Measurements from ENCODE around the gene ZNF654. TPM values are rescaled to one million over a fixed set of nuclear protein-coding genes. Genes with fewer than 3 reads are reported as not detected.

The ZNF654 gene
- total and polyA plus RNA-seq, 2 donors (not counting 1 experiment from before 2014, with no cell fraction given): 4.0 to 19.5 TPM

- Histone ChIP-seq H3K9me3 (ENCODE audit: control extremely low read depth in 1 of 3, control insufficient read depth in 2 of 3, insufficient read depth in 1 of 3, low read length in 2 of 3) (no peaks in the 10 kb centered on the region), H3K27me3 (replicated peaks in 1 of 4; ENCODE audit: control extremely low read depth in 1 of 4, control insufficient read depth in 3 of 4, insufficient read depth in 4 of 4, low read length in 3 of 4) (no peaks in the 10 kb centered on the region), H3K79me2 (ENCODE audit: control insufficient read depth, insufficient read depth, low read length) (no peaks in the 10 kb centered on the region), H3K36me3 (replicated peaks in 1 of 2; ENCODE audit: control extremely low read depth in 1 of 2, control insufficient read depth in 1 of 2, extremely low read depth in 1 of 2, insufficient read depth in 2 of 2, low read length in 1 of 2) (no peaks in the 10 kb centered on the region), H3K9ac (ENCODE audit: low read length) (no peak overlapping the region), H3K4me2 (replicated peaks; ENCODE audit: low read depth, low read length, poor library complexity, severe bottlenecking) (no peak overlapping the region), H3K4me1 (ENCODE audit: control insufficient read depth in 2 of 2, insufficient read depth in 2 of 2, low read length in 2 of 2) (no peaks in the 10 kb centered on the region), H3K4me3 (ENCODE audit: control extremely low read depth in 1 of 5, extremely low read depth in 1 of 5, insufficient read depth in 1 of 5, low read depth in 2 of 5, low read length in 4 of 5) (no peak overlapping the region), H2AFZ (ENCODE audit: insufficient read depth, low read depth, low read length, poor library complexity, severe bottlenecking) (no peak overlapping the region), H3K27ac (ENCODE audit: low read length in 2 of 2) (no peak overlapping the region), H4K20me1 (ENCODE audit: control insufficient read depth, insufficient read depth, low read length, poor library complexity, severe bottlenecking) (no peaks in the 10 kb centered on the region)
- no peak for ATAC-seq (ENCODE audit: low read depth)
- no peak overlapping the region for H3K27ac Mint-ChIP-seq
- ChIA-PET CTCF (no interaction called here), POLR2A (no interaction called here)
- WGBS (ENCODE audit: insufficient coverage): 93% methylated on average over 3 of the region's 3 CpGs
- TF ChIP-seq EZH2 (IDR thresholded peaks at IDR 0.05; ENCODE audit: borderline replicate concordance, insufficient read depth, low read depth, low read length, poor library complexity, severe bottlenecking): no peak
- TF ChIP-seq, protein P1, sequence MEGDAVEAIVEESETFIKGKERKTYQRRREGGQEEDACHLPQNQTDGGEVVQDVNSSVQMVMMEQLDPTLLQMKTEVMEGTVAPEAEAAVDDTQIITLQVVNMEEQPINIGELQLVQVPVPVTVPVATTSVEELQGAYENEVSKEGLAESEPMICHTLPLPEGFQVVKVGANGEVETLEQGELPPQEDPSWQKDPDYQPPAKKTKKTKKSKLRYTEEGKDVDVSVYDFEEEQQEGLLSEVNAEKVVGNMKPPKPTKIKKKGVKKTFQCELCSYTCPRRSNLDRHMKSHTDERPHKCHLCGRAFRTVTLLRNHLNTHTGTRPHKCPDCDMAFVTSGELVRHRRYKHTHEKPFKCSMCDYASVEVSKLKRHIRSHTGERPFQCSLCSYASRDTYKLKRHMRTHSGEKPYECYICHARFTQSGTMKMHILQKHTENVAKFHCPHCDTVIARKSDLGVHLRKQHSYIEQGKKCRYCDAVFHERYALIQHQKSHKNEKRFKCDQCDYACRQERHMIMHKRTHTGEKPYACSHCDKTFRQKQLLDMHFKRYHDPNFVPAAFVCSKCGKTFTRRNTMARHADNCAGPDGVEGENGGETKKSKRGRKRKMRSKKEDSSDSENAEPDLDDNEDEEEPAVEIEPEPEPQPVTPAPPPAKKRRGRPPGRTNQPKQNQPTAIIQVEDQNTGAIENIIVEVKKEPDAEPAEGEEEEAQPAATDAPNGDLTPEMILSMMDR (IDR thresholded peaks at IDR 0.05): no peak
- H3K9me3 Mint-ChIP-seq (ENCODE audit: insufficient read depth): no peaks in the 10 kb centered on the region
- no peak for DNase-seq
- H3K4me3 Mint-ChIP-seq: no peak overlapping the region
- intact Hi-C loops (cut with micrococcal nuclease): no loop called here
- H3K27me3 Mint-ChIP-seq: no peaks in the 10 kb centered on the region
- H3K4me1 Mint-ChIP-seq: no peaks in the 10 kb centered on the region
These were observed 18.1 kb upstream of the ZNF654 start for GRCh38 chr3:88041005-88041404.

- TF ChIP-seq EZH2 (IDR thresholded peaks at IDR 0.05; ENCODE audit: borderline replicate concordance, insufficient read depth, low read depth, low read length, poor library complexity, severe bottlenecking): no peak
- TF ChIP-seq, protein P1 (IDR thresholded peaks at IDR 0.05): no peak
- Histone ChIP-seq H3K9me3 (ENCODE audit: control extremely low read depth in 1 of 3, control insufficient read depth in 2 of 3, insufficient read depth in 1 of 3, low read length in 2 of 3) (no peaks in the 10 kb centered on the region), H3K27me3 (replicated peaks in 1 of 4; ENCODE audit: control extremely low read depth in 1 of 4, control insufficient read depth in 3 of 4, insufficient read depth in 4 of 4, low read length in 3 of 4) (no peaks in the 10 kb centered on the region), H3K4me1 (ENCODE audit: control insufficient read depth in 2 of 2, insufficient read depth in 2 of 2, low read length in 2 of 2) (no peaks in the 10 kb centered on the region), H3K27ac (ENCODE audit: low read length in 2 of 2) (no peak overlapping the region), H3K9ac (ENCODE audit: low read length) (no peak overlapping the region), H2AFZ (ENCODE audit: insufficient read depth, low read depth, low read length, poor library complexity, severe bottlenecking) (no peak overlapping the region), H3K4me3 (ENCODE audit: control extremely low read depth in 1 of 5, extremely low read depth in 1 of 5, insufficient read depth in 1 of 5, low read depth in 2 of 5, low read length in 4 of 5) (no peak overlapping the region), H4K20me1 (ENCODE audit: control insufficient read depth, insufficient read depth, low read length, poor library complexity, severe bottlenecking) (no peaks in the 10 kb centered on the region), H3K36me3 (replicated peaks in 1 of 2; ENCODE audit: control extremely low read depth in 1 of 2, control insufficient read depth in 1 of 2, extremely low read depth in 1 of 2, insufficient read depth in 2 of 2, low read length in 1 of 2) (no peaks in the 10 kb centered on the region), H3K79me2 (ENCODE audit: control insufficient read depth, insufficient read depth, low read length) (no peaks in the 10 kb centered on the region), H3K4me2 (replicated peaks; ENCODE audit: low read depth, low read length, poor library complexity, severe bottlenecking) (no peak overlapping the region)
- Mint-ChIP-seq H3K4me1 (peaks cover 2% of the 10 kb centered on the region), H3K4me3 (no peak overlapping the region), H3K27me3 (no peaks in the 10 kb centered on the region), H3K9me3 (ENCODE audit: insufficient read depth) (no peaks in the 10 kb centered on the region), H3K27ac (no peak overlapping the region)
- WGBS (ENCODE audit: insufficient coverage): no CpG with 5 or more reads among the region's 1 CpG
- ChIA-PET POLR2A (interaction anchor here (0.6 kb wide), 1 partner anchor 37 kb away, joined by 3 read pairs; no protein-coding TSS in a partner anchor), CTCF (no interaction called here)
- intact Hi-C loops (cut with micrococcal nuclease): no loop called here
- no peak for DNase-seq
- ATAC-seq (ENCODE audit: low read depth): no peak
These were observed 14.6 kb upstream of the ZNF654 start for GRCh38 chr3:88044411-88044810.
